Peyer's patch (tissue), 4 donors: Measurements from ENCODE around the gene IL5RA. TPM values are rescaled to one million over a fixed set of nuclear protein-coding genes. Genes with fewer than 3 reads are reported as not detected.

ENCODE experiments used
- DNase-seq, 3 donors: peaks; one replicate each; pipeline ENCODE4 v3.0.0-alpha.2; 2017 to 2019
- H3K27ac ChIP-seq, 4 donors: fragments of 200-600 bp; sonication (generic); one replicate each; pipeline ENCODE4 v1.5.1; 2016 to 2019
- H3K27me3 ChIP-seq, 2 donors: fragments of 200-600 bp; sonication (generic); one replicate each; pipeline ENCODE4 v1.5.1; 2019
- H3K36me3 ChIP-seq, 3 donors: fragments of 200-600 bp; sonication (generic); one replicate each; pipeline ENCODE4 v1.5.1; 2016 to 2019
- H3K4me1 ChIP-seq, 4 donors: fragments of 200-600 bp; sonication (generic); one replicate each; pipeline ENCODE4 v1.5.1; 2016 to 2019
- H3K4me3 ChIP-seq, 4 donors: fragments of 200-600 bp; sonication (generic); 1 replicate in 3 of 4; 2 replicates in 1 of 4; pipeline ENCODE4 v1.5.1; 2016 to 2019; ENCODE audit warnings: mild to moderate bottlenecking in 1 of 4
- H3K9me3 ChIP-seq, 4 donors: fragments of 200-600 bp; sonication (generic); one replicate each; pipeline ENCODE4 v1.5.1; 2016 to 2019; ENCODE audit warnings: mild to moderate bottlenecking in 1 of 4
- POLR2A ChIP-seq, 2 donors: fragments of 450-650 bp; IDR thresholded peaks; one replicate each; pipeline ENCODE4 v1.5.1; 2017; ENCODE audit warnings: antibody characterized with exemption in 2 of 2, mild to moderate bottlenecking in 2 of 2, moderate library complexity in 2 of 2
- total RNA-seq, 4 donors: library from RNA; depleted of rRNA; stranded (reverse); fragments of >200 nt; gene quantifications; one replicate each; pipeline ENCODE4 v1.1.0, GENCODE V29; 2016
- TF ChIP-seq, protein P1 (sequence below), 6 experiments: fragments of 450-650 bp in 4 of 6; fragments of 200-600 bp in 2 of 6; sonication (generic) in 1 of 6; IDR thresholded peaks; one replicate each; pipeline ENCODE4 v1.5.1; 2017 to 2019; ENCODE audit warnings: antibody characterized with exemption in 6 of 6, mild to moderate bottlenecking in 3 of 6, moderate library complexity in 1 of 6

IL5RA gene
- total RNA-seq, 4 donors from 2014 or later: 2.1 TPM; not detected in 3

DNA sequence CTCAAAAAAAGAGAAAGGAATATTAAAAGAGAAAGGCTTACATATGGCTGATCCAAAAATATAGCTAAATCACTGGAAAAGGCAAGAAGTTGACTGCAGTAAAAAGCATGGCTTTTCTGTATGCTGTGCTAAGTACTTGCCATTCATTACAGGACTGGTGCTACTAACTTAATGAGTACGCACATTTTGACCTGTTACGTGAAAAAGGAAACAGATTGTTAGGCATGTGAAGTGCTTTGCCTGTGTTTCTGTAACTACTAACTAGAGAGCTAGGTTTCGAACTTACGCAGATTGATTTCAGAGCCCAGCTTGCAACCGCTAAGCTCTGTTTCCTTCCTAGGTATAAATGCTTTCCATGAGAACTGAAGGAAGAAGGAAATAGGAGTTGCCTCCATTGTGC is 19.4 kb upstream of the IL5RA start:
- H3K27ac ChIP-seq: no peak overlapping the region
- peaks cover 0 to 20% (median 7%) of the 10 kb centered on the region in 4 donors for H3K4me1 ChIP-seq
- no peaks in the 10 kb centered on the region for H3K9me3 ChIP-seq
- H3K27me3 ChIP-seq: no peaks in the 10 kb centered on the region
- H3K4me3 ChIP-seq: no peak overlapping the region
- peaks cover 0 to 23% (median 0%) of the 10 kb centered on the region in 3 donors for H3K36me3 ChIP-seq
- TF ChIP-seq, protein P1, sequence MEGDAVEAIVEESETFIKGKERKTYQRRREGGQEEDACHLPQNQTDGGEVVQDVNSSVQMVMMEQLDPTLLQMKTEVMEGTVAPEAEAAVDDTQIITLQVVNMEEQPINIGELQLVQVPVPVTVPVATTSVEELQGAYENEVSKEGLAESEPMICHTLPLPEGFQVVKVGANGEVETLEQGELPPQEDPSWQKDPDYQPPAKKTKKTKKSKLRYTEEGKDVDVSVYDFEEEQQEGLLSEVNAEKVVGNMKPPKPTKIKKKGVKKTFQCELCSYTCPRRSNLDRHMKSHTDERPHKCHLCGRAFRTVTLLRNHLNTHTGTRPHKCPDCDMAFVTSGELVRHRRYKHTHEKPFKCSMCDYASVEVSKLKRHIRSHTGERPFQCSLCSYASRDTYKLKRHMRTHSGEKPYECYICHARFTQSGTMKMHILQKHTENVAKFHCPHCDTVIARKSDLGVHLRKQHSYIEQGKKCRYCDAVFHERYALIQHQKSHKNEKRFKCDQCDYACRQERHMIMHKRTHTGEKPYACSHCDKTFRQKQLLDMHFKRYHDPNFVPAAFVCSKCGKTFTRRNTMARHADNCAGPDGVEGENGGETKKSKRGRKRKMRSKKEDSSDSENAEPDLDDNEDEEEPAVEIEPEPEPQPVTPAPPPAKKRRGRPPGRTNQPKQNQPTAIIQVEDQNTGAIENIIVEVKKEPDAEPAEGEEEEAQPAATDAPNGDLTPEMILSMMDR (IDR thresholded peaks at IDR 0.05): no peak
- no peak for TF ChIP-seq POLR2A (IDR thresholded peaks at IDR 0.05)
- no peak for DNase-seq

DNA sequence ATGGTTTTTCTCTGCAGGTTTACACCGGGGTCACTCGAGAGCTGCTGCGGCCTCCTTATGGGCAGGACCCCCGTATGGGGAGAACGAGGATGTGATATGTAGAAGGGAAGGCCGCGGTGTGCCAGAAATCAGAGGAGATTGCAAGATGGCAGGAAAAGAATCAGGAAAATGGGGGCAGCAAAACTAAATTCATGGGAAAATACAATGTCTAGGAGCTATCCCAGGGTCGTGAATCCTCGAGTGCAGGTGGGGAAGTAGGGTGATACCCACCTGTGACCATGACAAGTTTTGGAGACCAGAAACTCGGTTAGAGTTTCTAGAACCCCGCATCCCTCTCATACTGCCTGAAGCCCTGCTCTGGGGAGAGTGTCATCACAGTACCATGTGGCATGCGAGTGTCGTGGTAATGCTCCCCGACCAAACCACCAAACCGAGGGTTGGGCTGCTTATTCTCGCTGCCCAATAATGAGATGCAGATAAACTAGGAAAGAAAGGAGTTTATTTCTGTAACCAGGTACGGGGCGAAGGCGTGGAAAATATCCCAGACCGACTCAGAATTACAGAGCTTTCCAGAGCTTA is 17.3 kb upstream of the IL5RA start:
- Histone ChIP-seq H3K27me3 (no peaks in the 10 kb centered on the region), H3K27ac (peak overlapping the region; percentile 88 to 93 (median 92)), H3K36me3 (peaks cover 0 to 23% (median 0%) of the 10 kb centered on the region in 3 donors), H3K4me1 (peaks cover 0 to 20% (median 4%) of the 10 kb centered on the region in 4 donors), H3K4me3 (peak overlapping the region; percentile 79 to 98 (median 93)), H3K9me3 (no peaks in the 10 kb centered on the region)
- no peak for DNase-seq
- TF ChIP-seq, protein P1 (IDR thresholded peaks at IDR 0.05): no peak
- no peak for TF ChIP-seq POLR2A (IDR thresholded peaks at IDR 0.05)

DNA sequence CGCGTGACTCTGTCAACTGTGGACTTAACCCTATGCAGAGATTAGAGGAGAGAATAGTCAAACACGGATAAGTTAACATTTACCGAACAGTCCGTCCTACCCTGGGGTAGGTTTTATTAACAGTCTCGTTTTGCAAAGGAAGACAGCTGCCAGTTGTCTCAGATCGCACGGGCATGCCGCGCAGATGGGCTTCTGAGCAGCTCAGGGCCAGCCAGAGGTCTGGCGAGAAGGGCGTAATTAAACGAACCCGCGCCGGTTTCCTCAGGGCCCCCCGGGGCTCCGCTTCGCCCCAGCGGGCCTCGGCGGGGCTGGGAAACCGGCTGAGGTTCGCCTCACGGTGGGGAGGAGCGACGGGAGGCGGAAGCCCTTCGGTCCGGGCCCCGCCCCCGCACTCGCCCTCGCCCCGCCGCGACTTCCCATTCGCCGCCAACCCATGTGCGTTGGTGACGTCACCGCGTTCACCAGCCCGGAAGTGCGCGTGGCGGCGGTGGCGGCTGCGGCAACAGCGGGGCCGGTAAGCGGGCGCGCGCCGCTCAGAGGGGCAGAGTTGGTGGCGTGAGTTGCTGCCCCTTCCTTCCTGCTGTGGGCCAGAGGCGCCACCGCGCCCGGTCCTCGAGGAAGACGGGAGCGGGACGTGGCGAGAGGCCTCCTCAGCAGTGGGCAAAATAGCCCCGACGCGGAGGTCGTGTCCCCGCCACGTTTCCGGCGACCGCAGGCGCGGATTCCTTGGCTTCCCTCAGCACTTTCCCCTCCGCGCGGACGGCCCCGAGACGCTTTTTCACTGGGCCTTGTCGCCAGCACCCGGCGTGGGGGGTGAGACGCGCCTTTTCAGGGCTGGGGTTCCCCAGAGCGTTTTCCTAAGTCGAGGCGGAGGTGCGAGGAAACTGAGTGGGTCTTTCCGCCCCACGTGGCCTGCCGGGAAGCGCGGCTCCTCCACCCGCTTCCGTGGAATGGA is 16.6 kb upstream of the IL5RA start, which contains the start of gene TRNT1:
TRNT1 (plus strand) TSS at position 464 of the 955 bp plus-strand sequence. CDS start 2,101 bp downstream, outside the sequence.
- no peaks in the 10 kb centered on the region for H3K9me3 ChIP-seq
- TF ChIP-seq, protein P1 (IDR thresholded peaks at IDR 0.05): no peak
- TF ChIP-seq POLR2A (IDR thresholded peaks at IDR 0.05): peak; percentile 87 to 88
- peaks cover 0 to 23% (median 0%) of the 10 kb centered on the region in 3 donors for H3K36me3 ChIP-seq
- peaks cover 0 to 20% (median 4%) of the 10 kb centered on the region in 4 donors for H3K4me1 ChIP-seq
- H3K27me3 ChIP-seq: no peaks in the 10 kb centered on the region
- H3K27ac ChIP-seq: peak within 1 kb of the TSS; percentile 88 to 93 (median 92)
- peak within 1 kb of the TSS; percentile 79 to 98 (median 93) for H3K4me3 ChIP-seq
- peak; percentile 98 to 99 (median 98) for DNase-seq

DNA sequence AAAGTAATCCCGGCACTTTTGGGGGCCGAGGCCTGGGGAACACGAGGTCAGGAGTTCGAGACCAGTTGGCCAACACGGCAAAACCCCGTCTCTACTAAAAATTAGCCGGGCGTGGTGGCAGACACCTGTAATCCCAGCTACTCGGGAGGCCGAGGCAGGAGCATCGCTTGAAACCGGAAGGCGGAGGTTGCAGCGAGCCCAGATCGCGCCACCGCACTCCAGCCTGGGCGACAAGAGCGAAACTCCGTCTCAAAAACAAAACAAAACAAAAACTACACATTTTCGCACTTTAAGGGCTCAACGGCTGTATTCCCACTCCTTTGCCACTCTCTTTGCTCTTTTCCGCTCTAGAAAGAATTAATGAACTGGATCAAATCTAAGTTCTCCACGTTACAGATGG is 15.8 kb upstream of the IL5RA start:
- Histone ChIP-seq H3K36me3 (peaks cover 0 to 19% (median 0%) of the 10 kb centered on the region in 3 donors), H3K27ac (peak overlapping the region; percentile 88 to 93 (median 92)), H3K9me3 (no peaks in the 10 kb centered on the region), H3K4me3 (peak overlapping the region; percentile 79 to 98 (median 93)), H3K27me3 (no peaks in the 10 kb centered on the region), H3K4me1 (peaks cover 0 to 20% (median 4%) of the 10 kb centered on the region in 4 donors)
- DNase-seq: peak in 1 of 3 donors; percentile 26
- no peak for TF ChIP-seq POLR2A (IDR thresholded peaks at IDR 0.05)
- TF ChIP-seq, protein P1 (IDR thresholded peaks at IDR 0.05): no peak

DNA sequence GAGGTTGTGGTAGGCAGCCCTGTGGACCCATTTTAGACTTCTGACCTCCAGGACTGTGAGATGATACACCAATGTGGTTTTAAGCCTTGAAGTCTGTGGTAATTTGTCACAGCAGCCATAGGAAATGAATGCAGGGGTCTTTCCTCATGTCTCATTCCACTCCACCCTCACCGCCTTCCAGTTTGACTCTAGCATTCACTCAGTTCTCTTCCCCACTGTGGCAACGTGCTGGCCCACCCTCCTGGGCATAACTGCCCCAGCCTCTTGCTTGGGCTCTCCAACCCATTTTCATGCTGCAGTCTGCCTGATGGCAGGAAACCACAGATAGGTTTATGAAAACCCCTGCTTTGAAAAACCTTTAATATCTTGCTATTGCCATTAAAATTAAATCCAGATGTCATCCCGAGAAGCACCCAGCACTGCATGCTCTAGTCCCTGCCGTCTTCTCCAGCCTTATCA is 9.2 kb upstream of the IL5RA start:
- Histone ChIP-seq H3K27me3 (no peaks in the 10 kb centered on the region), H3K27ac (no peak overlapping the region), H3K9me3 (no peaks in the 10 kb centered on the region), H3K4me3 (no peak overlapping the region), H3K36me3 (no peaks in the 10 kb centered on the region), H3K4me1 (no peaks in the 10 kb centered on the region)
- no peak for DNase-seq
- TF ChIP-seq, protein P1 (IDR thresholded peaks at IDR 0.05): no peak
- no peak for TF ChIP-seq POLR2A (IDR thresholded peaks at IDR 0.05)
